Measurements from ENCODE around the gene PPM1F.
"Not testable (repeated sequence)": the region's sequence is repeated elsewhere in the genome, so short reads cannot be mapped to it uniquely, and the experiment has no call there.

PPM1F gene

DNA sequence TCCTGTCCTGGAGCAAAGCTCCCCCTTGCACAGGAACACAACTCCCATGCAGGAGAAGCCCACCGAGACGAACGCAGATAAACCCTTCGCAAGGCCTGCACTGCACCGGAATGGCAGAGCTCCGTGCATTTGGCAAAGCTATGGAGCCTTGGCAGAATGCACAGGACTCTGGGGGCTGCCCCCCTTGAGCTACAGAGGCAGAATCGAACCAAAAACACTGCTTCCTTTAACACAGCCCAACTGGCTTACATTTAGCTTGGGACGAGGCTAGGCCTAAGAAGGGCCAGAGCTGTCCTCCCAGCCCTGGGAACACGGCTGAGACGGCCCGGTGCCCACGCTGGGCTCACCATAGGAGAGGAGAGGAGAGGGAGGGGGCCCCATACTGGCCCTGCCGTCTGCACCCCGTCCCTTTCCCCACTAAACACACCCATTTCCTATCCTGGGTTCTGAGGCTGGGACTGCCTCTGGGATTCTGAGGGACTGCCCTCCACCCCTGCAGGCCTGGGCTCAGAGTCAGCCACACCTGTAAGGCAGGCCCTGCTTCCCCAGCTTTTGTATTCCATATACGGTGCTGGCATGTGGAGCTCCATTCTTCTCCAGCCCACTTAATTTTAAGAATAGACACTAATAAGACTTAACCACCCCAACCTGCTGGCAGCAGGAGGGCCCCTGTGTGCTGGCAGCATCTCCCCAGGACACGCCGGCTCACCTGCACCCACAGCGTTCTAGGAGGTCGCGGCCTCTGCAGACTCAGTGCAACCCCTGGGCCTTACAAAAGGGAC is 32.9 kb downstream of the PPM1F start:
- DNase-seq (ENCODE audit: low read depth) = no peak

DNA sequence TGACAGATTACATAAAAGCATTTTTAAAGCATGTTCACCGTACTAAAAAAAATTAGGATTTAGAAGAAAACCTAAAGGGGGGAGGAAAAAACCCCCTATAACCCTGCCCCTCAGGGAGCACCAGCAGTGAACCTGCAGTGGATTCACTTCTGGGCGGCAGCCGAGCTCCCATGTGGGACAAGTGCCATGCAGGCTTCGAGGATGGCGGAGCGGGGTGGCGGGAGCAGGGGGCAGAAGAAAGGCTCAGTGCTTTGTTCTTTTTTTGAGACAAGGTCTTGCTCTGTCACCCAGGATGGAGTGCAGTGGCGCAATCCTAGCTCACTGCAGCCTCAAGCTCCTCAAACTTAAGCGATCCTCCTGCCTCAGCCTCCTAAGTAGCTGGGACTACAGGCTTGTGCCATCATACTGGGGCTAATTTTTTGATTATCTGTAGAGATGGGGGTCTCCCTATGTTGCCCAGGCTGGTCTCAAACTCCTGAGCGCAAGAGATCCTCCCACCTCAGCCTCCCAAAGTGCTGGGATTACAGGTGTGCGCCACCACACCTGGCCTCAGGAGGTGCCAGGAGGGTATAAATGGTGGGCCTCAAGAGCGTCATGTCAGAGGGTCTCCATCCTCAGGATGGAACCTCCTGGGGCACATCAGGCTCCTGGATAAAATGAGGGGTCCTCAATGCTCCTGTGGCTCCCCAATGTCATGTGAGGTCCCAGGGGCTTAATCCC is 34.0 kb downstream of the PPM1F start:
- no peak for DNase-seq (ENCODE audit: low read depth)

DNA sequence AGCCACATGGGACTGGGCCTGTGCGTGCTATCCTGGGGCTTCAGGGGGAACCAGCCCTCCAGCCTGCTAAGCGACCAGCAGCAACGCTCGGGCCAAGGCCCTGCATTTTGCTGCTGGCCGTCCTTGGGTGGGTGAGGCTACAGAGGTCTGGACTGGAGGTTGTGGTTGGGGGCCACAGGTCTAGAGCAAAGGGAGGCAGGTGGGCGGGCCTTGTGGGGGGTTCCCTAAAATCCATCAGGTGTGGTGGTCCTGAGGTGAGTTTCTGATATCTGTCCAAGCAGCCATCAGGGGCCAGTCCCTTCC is 34.7 kb downstream of the PPM1F start:
- DNase-seq (ENCODE audit: low read depth) = no peak

DNA sequence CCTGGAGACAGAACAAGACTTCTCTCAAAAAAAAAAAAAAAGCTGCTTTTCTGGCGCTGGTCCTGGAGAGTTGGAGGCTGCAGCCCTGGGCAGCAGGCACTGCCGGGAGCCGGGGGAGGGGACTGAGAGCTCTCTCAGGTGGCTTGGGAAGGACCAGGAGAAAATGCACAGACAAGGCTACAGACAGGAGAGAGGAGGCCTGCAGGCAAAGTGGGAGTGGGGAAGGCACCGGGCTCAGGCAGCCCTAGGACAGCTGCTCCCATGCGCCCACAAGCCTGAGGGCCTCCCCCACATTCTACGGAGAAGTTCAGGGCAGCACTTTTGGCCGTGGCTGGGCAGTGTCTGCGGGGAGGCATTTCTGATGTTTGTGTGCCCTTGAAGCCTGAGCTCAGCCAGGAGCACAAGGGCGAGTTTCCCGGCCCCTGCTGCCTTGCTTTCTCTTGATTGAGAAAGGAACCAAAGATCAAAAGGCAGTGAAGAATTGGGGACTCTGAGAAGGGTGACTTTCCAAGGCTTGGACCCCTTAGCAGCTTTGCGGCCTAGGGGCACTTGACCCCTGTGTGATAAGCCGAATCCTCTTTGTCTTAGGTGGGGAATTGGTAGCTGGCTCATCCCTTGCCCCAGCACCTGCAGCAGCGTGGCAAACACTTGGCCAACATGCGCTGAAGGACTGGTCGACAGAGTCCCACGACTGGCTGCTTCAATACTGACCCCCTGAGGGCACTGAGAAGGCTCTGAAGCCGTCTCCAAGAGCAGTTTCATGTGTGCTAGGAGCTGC is 35.3 kb downstream of the PPM1F start:
- DNase-seq (ENCODE audit: low read depth) = no peak

DNA sequence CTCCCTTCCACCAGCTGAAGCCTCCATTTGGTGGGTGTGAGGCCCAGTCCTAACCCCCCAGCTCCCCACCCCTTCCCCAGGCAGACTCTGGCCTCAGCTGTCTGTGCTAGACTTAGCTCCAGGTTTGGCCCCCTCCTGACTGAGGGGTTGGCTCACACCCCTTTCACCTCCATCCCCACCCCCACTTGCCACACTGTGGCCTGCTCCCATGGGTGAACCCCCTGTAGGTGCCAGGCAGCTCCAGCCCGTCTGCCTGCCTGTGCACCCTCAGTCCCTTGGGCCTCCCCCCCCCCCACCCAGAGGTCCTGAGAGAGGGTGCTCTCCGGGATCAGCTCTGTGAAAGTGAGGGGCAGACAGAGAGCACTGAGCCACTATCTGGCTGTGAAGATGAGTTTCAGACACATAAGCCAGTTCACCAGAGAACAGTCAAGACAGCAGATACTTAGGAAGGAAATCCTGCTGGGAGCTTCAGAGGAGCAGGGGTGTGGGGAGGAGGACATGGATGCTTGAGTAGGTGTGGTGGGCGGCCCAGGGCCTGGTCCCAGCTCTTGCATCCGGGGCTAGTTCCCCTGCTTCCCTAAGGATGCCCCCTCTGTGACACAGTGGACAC is 36.2 kb downstream of the PPM1F start:
- DNase-seq (ENCODE audit: low read depth) = no peak

DNA sequence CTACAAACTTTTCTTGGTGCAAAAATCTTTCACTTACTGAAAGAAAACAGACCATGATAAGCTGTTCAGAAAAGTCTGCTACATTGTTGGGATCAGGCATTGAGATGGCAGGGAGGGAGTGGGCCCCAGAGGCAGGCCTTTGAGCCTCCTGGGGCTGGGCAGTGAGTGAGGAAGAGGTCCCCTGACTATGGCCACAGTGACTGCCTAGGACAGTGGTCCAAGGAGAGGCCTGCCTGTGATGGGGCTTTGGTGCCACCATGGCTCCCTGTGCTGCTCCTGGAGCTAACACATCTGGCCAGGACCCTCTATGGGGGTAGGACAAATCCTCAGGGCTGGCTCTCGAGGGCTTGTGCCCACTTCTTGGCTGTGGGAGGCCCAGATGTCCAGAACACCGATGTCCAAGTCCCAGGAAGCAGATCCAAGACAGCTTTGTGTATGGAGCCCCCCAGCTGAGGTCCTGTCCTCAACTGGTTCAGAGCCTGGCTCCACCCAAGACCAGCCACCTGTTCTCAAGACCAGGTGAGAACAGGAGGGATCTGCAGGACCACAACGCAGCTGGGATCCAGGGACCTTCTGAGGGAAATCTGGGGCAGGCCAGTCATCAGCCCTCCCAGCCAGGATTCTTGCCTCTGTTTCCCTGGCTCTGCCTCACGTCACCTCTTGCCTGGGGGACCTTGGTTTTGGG is 36.9 kb downstream of the PPM1F start:
- DNase-seq (ENCODE audit: low read depth) = no peak

DNA sequence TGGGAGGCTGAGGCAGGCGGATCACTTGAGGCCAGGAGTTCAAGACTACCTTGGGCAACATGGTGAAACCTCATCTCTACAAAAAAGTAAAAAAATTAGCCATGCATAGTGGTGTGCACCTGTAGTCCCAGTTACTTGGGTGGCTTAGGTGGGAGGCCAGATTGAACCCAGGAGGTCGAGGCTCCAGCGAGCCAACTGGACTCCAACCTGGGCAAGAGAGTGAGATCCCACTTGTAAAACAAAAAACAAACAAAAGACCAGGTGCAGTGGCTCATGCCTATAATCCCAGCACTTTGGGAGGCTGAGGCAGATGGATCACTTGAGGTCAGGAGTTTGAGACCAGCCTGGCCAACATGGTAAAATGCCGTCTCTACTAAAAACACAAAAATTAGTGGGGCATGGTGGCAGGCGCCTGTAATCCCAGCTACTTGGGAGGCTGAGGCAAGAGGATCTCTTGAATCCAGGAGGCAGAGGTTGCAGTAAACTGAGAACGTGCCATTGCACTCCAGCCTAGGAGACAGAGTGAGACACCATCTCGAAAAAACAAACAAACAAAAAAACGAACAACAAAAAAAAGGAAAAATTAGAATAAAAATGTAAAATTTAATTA is 38.5 kb downstream of the PPM1F start:
- DNase-seq (ENCODE audit: low read depth) = not testable (repeated sequence)

DNA sequence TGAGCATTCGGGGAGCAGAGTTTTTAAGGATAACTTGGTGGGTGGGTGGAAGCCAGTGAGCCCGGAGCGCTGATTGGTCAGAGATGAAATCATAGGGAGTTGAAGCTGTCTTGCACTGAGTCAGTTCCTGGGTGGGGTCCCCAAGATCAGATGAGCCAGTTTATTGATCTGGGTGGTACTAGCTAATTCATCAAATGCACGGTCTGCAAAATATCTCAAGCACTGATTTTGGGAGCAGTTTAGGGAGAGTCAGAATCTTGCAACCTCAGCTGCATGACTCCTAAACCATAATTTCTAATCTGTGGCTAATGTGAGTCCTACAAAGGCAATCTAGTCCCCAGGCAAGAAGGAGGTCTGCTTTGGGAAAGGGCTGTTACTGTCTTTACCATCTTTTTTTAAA is 42.3 kb downstream of the PPM1F start:
- not testable (repeated sequence) for DNase-seq (ENCODE audit: low read depth)

DNA sequence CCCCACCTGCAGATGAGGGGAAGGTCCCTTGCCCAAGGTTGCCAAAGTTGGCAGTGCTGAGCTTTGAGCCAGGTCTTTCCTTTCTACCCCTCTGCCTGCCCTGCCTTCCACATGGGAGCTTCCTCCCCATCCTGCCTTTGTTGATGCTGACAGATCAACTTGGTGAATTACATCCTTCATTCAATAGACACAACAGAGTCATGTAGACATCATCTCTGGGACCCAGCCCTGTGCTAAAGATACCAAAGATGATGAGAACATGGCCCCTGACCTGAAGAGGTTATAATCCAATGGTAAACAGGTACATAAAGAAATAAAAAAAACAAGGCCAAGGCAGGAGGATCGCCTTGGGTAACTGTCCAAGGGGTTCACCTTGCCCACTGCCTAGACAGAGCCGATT is 42.8 kb downstream of the PPM1F start:
- DNase-seq (ENCODE audit: low read depth) = no peak

DNA sequence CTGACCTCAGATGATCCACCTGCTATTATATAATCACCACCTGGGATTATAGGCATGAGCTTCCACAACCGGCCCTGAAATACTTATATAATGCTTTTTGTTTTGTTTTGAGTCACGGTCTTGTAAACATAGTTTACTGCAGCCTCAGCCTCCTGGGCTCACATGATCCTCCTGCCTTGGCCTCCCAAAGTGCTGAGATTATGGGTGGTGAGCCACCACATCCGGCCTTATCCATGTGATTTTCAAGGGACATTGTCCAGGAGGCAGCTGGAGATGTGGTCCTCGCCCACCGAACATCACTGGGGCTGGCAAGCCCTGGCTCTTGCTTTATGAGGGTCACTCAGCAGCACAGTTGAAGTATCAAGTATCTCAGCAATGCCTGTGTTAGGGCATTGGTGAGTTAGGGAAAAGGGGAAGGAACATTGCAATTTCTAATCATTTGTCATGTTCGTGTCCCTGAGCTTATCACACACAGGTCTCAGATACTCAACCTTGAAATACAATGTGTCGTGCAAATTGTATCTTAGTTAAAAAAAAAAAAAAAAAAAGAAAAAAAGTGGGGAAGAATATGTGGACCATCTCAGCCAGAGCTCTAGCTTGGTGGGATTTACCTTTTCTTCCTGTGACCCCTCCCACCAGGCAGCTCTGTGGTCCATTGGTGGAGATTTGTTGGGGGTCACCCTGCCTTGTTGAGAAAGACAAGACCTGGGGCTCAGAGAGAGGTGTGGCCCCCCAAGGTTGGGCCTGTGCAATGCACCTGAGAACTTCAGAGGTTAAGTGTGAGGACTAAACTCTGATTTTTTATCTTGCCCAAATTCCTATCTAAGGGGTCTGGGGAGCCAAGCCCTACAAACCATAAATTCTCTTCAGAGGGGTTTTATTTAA is 44.8 kb downstream of the PPM1F start:
- no peak for DNase-seq (ENCODE audit: low read depth)

DNA sequence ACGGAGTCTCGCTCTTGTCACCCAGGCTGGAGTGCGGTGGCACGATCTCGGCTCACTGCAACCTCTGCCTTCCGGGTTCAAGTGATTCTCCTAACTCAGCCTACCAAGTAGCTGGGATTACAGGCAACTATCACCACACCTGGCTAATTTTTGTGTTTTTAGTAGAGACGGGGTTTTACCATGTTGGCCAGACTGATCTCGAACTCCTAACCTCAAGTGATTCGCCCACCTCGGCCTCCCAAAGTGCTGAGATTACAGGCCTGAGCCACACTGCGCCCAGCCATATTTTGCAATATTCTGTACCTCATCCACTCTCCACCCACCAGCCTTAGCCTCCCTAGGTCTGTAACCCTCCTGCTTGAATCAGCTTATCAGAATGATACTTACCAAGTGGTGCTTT is 47.4 kb downstream of the PPM1F start:
- DNase-seq (ENCODE audit: low read depth) = not testable (repeated sequence)

DNA sequence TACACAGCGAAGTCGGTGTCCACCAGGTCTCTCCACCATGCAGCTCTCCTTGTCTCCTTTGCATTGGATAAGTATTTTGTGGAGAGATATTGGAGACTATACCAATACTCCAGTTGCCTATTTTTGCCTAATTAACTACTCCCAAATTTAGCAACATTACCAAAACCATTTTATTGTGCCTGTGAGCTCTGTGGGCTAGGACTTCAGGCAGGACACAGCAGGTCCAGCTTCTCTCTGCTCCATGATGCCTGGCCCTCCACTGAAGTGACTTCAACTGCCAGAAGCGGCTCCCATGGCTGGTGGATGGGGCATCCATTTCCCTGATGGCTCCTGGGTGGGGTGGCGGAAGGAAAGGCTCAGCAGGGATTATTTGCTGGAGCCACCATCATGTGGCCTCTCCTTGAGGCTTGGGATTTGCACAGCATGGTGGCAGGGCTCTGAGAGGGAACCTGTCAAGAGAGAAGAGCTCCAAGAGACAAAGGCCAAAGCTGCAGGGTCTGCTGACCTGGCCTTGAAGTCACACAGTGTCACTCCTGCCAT is 48.3 kb downstream of the PPM1F start:
- DNase-seq (ENCODE audit: low read depth) = no peak

DNA sequence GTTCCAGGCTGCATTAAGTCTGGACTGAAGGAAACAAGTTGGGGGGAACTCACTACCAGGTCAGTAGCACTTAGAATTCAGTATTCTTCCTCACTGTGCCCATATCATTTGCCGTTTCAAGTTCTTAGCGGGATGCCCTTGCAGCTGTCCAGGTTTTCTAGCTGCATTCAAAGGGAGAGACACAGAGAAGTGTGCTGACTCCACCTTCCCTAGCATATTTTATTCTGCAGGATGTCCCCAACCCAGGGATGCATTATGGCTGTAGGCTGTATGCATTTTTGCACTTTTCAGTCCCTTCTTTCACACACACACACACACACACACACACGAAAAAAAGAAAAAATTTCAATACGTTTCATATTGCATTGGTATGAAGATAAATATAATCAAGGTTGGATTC is 49.4 kb downstream of the PPM1F start:
- DNase-seq (ENCODE audit: low read depth) = no peak

DNA sequence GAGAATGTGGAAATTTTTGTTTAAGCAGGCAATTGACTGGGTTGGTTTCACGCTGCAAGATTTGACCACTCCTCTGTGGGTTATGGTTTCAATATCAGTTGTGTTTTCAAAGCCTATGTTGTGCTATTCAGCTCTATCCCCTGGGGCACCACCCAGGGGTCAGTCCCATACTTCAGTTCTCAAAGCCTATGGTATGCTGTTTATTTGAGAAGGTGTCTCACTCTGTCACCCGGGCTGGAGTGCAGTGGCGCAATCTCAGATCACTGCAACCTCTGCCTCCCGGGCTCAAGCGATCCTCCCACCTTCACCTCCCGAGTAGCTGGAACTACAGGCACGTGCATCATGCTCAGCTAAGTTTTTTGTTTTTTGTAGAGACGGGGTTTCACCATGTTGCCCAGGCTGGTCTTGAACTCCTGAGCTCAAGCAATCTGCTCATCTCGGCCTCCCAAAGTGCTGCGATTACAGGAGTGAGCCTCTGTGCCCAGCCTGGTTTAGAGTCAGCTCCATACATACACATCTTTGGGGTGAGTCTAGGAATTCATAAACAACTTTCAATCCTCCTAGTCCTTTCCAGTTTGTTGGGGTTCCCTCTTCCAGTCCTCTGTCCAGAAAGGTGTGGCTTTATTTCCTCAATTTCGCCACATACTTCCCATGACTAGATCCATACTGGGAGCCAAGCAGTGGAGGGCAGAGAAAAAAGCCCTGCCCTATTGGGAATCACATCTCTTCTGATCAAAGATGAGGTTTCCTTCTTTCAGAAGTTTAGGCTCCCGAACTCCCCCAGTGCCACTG is 50.2 kb downstream of the PPM1F start:
- DNase-seq (ENCODE audit: low read depth) = no peak

DNA sequence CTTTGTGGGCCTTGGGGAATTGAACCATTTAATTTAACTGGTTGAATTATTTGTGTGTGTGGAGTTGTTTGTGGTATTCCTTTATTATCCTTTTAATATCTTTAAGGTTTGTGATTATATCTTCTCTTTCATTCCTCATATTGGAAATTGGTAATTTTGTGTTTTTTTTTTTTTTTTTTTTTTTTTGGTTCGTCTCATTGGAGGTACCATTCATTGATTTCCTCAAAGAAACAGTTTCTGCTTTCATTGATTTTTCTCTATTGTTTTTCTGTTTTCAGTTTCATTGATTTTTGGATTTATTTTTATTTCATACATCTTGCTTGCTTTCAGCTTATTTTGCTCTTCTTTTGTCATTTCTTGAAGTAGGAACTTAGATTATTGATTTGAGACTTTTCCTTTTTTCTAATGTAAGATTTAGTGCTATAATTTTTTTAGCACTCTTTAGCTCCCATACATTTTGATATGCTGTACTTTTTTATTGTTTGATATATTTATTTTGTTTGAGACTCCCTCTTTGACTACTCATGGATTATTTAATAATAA is 54.2 kb downstream of the PPM1F start:
- DNase-seq (ENCODE audit: low read depth) = no peak

DNA sequence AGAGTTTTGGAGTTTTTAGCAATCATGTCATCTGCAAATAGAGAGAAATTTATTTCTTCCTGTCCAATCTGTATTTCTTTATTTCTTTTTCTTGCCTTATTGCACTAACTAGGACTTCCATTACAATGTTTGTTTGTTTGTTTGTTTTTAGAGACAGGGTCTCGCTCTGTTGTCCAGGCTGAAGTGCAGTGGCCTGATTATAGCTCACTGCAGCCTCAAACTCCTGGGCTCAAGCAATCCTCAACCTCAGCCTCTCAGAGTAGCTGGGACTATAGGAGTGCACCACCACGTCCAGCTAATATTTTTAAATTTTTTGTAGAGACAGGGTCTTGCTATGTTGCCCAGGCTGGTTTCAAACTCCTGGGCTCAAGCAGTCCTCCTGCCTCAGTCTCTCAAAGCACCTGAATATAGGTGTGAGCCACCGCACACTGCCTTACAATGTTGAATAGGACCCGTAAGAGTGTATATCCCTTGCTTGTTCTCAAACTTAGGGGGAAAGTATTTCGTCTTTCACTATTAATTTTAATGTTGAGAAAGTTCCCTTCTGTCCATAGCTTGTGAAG is 55.6 kb downstream of the PPM1F start:
- DNase-seq (ENCODE audit: low read depth) = no peak

DNA sequence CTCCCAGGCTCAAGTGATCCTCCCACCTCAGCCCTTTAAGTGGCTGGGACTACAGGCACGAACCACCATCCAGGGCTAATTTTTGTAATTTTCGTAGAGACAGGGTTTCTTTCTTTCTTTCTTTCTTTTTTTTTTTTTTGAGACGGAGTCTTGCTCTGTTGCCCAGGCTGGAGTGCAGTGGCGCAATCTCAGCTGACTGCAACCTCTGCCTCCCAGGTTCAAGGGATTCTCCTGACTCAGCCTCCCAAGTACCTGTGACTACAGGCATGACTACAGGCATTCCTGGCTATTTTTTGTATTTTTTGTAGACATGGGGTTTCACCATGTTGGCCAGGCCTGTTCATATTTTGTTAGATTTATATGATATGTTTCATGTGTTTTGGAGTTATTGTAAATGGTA is 56.4 kb downstream of the PPM1F start:
- DNase-seq (ENCODE audit: low read depth) = not testable (repeated sequence)

DNA sequence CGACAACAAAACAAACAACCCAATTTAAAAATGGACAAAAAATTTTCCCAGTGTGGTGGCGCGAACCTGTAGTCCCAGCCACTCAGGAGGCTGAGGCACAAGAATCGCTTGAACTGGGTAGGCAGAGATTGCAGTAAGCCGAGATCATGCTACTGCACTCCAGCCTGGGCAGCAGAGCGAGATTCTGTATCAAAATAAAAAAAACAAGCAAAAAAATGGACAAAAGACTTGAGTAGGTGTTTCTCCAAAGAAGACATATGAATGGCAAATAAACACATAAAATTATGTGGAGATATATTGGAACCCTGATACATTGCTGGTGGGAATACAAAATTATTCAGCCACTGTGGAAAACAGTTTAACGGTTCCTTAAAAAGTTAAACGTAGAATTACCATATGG is 57.8 kb downstream of the PPM1F start:
- DNase-seq (ENCODE audit: low read depth) = no peak
